PC-3 (cell line): ENCODE measurements around the gene CPVL.

Experiments used
- EZH2 ChIP-seq: fragments of 300-600 bp; sonication (generic); IDR thresholded peaks from one replicate; pipeline ENCODE4 v1.6.1; 2017; ENCODE audit warnings: antibody characterized with exemption, mild to moderate bottlenecking, low read length; ENCODE audit not compliant: unreplicated experiment
- TF ChIP-seq, protein P1 (sequence below): fragments of 300-600 bp; sonication (generic); conservative IDR thresholded peaks from 2 replicates; pipeline ENCODE4 v1.5.1; 2017; ENCODE audit warnings: antibody characterized with exemption, low read depth, mild to moderate bottlenecking, low read length

DNA sequence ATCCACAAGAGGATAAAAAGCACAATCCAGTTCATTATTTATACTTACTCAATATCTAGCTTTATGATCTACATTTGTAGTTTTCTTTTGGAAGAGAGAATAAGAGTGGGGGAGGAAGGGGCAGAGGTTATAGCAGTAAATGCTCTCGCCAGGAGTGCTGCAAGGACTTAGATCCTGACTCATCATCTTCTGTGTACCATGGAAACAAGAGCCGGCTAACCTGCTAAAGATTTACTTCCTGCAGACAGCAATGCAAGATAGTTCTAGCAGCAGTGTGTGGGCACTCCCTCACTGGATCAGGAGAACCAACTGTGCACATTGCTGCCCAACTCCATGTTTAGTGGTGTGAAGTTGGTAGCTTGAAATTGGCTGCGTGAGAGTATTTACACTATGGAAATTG lies 140.5 kb downstream of the CPVL start:
- TF ChIP-seq, protein P1, sequence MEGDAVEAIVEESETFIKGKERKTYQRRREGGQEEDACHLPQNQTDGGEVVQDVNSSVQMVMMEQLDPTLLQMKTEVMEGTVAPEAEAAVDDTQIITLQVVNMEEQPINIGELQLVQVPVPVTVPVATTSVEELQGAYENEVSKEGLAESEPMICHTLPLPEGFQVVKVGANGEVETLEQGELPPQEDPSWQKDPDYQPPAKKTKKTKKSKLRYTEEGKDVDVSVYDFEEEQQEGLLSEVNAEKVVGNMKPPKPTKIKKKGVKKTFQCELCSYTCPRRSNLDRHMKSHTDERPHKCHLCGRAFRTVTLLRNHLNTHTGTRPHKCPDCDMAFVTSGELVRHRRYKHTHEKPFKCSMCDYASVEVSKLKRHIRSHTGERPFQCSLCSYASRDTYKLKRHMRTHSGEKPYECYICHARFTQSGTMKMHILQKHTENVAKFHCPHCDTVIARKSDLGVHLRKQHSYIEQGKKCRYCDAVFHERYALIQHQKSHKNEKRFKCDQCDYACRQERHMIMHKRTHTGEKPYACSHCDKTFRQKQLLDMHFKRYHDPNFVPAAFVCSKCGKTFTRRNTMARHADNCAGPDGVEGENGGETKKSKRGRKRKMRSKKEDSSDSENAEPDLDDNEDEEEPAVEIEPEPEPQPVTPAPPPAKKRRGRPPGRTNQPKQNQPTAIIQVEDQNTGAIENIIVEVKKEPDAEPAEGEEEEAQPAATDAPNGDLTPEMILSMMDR: no peak
- TF ChIP-seq EZH2: no peak
